GM18526 (cell line): Measurements from ENCODE around the gene NELFCD.

ENCODE experiments used
- POLR2A ChIP-seq: IDR thresholded peaks from 3 replicates; pipeline ENCODE4 v1.6.1; 2011; ENCODE audit not compliant: insufficient read length; ENCODE audit errors: extremely low read depth

The NELFCD gene

GRCh38 chr20:59000326-59000725, 19.3 kb downstream of the NELFCD start:
- no peak for TF ChIP-seq POLR2A

GRCh38 chr20:59001068-59001448, 20.0 kb downstream of the NELFCD start:
- TF ChIP-seq POLR2A, result no peak

GRCh38 chr20:59001449-59002171, 20.6 kb downstream of the NELFCD start:
- peak; percentile 20 for TF ChIP-seq POLR2A

GRCh38 chr20:59002388-59002787, 21.3 kb downstream of the NELFCD start:
- no peak for TF ChIP-seq POLR2A

GRCh38 chr20:59002874-59003399, 21.9 kb downstream of the NELFCD start:
- no peak for TF ChIP-seq POLR2A

- TF ChIP-seq POLR2A, result peak; percentile 15
Observed at GRCh38 chr20:59003836-59004492, 22.9 kb downstream of the NELFCD start.

- TF ChIP-seq POLR2A, result no peak
Observed at GRCh38 chr20:59004493-59004762, 23.4 kb downstream of the NELFCD start.

- TF ChIP-seq POLR2A, result peak; percentile 63
Observed at GRCh38 chr20:59004763-59005522, 23.9 kb downstream of the NELFCD start.

- TF ChIP-seq POLR2A, result peak; percentile 2
Observed at GRCh38 chr20:59005523-59006166, 24.6 kb downstream of the NELFCD start.

GRCh38 chr20:59006167-59006863, 25.3 kb downstream of the NELFCD start:
- no peak for TF ChIP-seq POLR2A

GRCh38 chr20:59006864-59007664, 26.0 kb downstream of the NELFCD start, which contains the start of gene CTSZ:
Gene CTSZ (minus strand): TSS chr20:59007254. CDS start chr20:59007128, 126 bp downstream.
- peak; percentile 87 for TF ChIP-seq POLR2A

GRCh38 chr20:59007665-59008511, 26.8 kb downstream of the NELFCD start:
- peak; percentile 30 for TF ChIP-seq POLR2A

GRCh38 chr20:59008715-59009336, 27.8 kb downstream of the NELFCD start:
- no peak for TF ChIP-seq POLR2A
